ENCODE measurements around the gene PDLIM3. TPM values are rescaled to one million over a fixed set of nuclear protein-coding genes. Genes with fewer than 3 reads are reported as not detected.

The PDLIM3 gene
- total and polyA plus RNA-seq, 2 experiments from 2014 or later, result 10.0 to 29.3 TPM

DNA sequence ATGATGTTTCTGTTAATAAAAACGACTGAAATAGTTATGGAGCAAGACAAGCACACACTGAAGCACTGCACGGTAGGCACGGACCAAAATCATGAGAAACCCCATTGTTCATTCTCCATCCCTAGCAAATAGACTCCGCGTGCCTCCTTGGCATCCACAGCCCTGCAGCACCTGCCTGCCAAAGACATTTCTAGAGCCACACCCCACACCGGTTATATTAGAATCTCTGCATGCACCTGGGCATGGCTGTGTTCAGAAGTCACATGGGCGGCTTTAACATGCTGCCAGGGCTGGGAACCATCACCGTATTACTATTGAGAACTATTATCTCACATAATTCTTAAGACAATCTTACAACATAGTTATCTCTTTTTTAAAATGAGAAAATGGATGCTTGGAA lies 5.9 kb downstream of the PDLIM3 start:
- Histone ChIP-seq H3K4me2 (no peak overlapping the region), H3K4me3 (no peak overlapping the region), H3K36me3 (replicated peaks; ENCODE audit: insufficient read depth, low read depth) (no peaks in the 10 kb centered on the region), H3K79me2 (no peaks in the 10 kb centered on the region), H3K27me3 (peaks cover 8% of the 10 kb centered on the region), H4K20me1 (ENCODE audit: insufficient read depth, poor library complexity, severe bottlenecking) (no peaks in the 10 kb centered on the region), H3K9me2 (replicated peaks; ENCODE audit: insufficient read depth) (no peaks in the 10 kb centered on the region), H2AFZ (no peak overlapping the region), H3K4me1 (ENCODE audit: insufficient read depth) (no peaks in the 10 kb centered on the region), H3K9me3 (ENCODE audit: low read depth) (no peaks in the 10 kb centered on the region), H3K27ac (no peak overlapping the region)
- TF ChIP-seq, protein P1, sequence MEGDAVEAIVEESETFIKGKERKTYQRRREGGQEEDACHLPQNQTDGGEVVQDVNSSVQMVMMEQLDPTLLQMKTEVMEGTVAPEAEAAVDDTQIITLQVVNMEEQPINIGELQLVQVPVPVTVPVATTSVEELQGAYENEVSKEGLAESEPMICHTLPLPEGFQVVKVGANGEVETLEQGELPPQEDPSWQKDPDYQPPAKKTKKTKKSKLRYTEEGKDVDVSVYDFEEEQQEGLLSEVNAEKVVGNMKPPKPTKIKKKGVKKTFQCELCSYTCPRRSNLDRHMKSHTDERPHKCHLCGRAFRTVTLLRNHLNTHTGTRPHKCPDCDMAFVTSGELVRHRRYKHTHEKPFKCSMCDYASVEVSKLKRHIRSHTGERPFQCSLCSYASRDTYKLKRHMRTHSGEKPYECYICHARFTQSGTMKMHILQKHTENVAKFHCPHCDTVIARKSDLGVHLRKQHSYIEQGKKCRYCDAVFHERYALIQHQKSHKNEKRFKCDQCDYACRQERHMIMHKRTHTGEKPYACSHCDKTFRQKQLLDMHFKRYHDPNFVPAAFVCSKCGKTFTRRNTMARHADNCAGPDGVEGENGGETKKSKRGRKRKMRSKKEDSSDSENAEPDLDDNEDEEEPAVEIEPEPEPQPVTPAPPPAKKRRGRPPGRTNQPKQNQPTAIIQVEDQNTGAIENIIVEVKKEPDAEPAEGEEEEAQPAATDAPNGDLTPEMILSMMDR (IDR thresholded peaks at IDR 0.05; ENCODE audit: poor library complexity), result no peak
- TF ChIP-seq EZH2 (IDR thresholded peaks at IDR 0.05; ENCODE audit: borderline replicate concordance) (no peak), EZH2phosphoT487 (IDR thresholded peaks at IDR 0.05; ENCODE audit: low read depth, severe bottlenecking, unreplicated experiment) (no peak)
- 87% methylated on average over 8 of the region's 8 CpGs for WGBS (ENCODE audit: low lambda C conversion rate, missing lambda C conversion rate)
- no peak for DNase-seq (ENCODE audit: low spot score)

DNA sequence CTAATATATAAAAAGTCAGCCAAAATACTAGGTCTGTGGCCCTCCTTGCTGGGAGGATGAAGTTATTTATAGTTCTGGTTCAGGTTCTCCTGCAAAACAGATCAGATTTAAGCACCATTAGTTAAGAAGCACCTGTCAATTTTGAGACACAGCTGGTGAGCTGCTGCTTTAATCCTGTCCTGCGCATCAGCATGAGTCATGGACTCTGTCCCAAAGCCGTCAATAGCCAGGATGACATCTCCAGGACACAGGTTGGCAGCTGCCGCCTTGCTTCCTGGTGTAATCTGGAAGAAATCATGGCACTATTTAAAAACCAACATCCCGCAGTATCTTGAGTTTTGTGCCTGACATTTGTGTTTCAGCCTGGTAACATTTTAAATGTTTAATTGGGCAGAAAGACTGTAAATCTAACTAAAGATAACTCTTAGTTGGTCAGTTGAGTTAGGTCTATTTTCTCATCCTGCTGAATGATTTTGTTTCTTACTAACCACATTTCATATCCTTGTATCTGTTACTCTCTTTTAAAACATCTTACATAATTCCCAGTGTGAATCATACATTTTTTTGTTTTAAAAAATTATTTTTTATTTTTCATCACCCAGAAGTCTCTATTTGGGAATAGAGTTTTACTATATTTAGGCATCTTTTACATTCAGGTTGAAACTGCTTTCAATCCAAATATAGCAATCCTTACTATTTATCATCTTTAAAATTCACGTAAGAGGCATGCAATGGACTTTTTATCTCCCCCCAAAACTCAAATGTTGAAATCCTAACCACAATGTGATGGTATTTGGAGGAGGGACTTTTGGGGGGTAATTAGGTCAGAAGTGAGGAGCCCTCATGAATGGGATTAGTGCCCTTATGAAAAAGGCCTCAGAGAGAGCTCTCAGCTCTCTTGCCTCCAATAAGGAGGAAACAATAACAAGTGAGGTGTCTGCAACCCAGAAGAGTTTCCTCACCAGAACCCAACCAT lies 10.1 kb downstream of the PDLIM3 start:
- no peaks in the 10 kb centered on the region for H3K27me3 ChIP-seq
- no peaks in the 10 kb centered on the region for H3K9me2 ChIP-seq (replicated peaks; ENCODE audit: insufficient read depth)
- no peak for DNase-seq (ENCODE audit: low spot score)
- no peak overlapping the region for H3K4me3 ChIP-seq
- no peak overlapping the region for H2AFZ ChIP-seq
- no peaks in the 10 kb centered on the region for H3K79me2 ChIP-seq
- no peaks in the 10 kb centered on the region for H4K20me1 ChIP-seq (ENCODE audit: insufficient read depth, poor library complexity, severe bottlenecking)
- 84% methylated on average over 5 of the region's 5 CpGs for WGBS (ENCODE audit: low lambda C conversion rate, missing lambda C conversion rate)
- no peak overlapping the region for H3K4me2 ChIP-seq
- H3K9me3 ChIP-seq (ENCODE audit: low read depth), result no peaks in the 10 kb centered on the region
- no peaks in the 10 kb centered on the region for H3K4me1 ChIP-seq (ENCODE audit: insufficient read depth)
- H3K27ac ChIP-seq, result no peak overlapping the region
- TF ChIP-seq, protein P1 (IDR thresholded peaks at IDR 0.05; ENCODE audit: poor library complexity), result no peak
- TF ChIP-seq EZH2 (IDR thresholded peaks at IDR 0.05; ENCODE audit: borderline replicate concordance), result no peak
- no peak for TF ChIP-seq EZH2phosphoT487 (IDR thresholded peaks at IDR 0.05; ENCODE audit: low read depth, severe bottlenecking, unreplicated experiment)
- no peaks in the 10 kb centered on the region for H3K36me3 ChIP-seq (replicated peaks; ENCODE audit: insufficient read depth, low read depth)

DNA sequence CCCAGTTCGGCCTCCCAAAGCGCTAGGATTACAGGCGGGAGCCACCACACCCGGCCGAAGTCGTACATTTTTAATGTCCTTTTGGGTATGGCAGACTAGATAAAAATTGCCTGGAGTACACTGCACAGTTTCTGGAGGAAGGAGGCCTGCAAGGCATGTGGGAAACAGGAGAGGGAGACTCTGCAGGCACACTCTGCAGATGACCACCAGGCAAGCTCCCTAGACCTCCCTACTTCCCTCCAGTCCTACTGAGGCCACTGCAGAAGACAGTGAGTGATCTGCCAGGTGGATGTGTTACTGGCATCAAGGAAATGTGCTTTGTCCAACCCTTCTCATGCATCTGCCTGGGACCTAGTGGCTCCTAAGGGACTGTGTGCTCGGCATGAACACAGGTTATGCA lies 11.4 kb downstream of the PDLIM3 start:
- Histone ChIP-seq H3K4me1 (ENCODE audit: insufficient read depth) (no peaks in the 10 kb centered on the region), H3K27me3 (no peaks in the 10 kb centered on the region), H3K79me2 (no peaks in the 10 kb centered on the region), H3K36me3 (replicated peaks; ENCODE audit: insufficient read depth, low read depth) (no peaks in the 10 kb centered on the region), H3K27ac (no peak overlapping the region), H3K9me3 (ENCODE audit: low read depth) (no peaks in the 10 kb centered on the region), H2AFZ (no peak overlapping the region), H4K20me1 (ENCODE audit: insufficient read depth, poor library complexity, severe bottlenecking) (no peaks in the 10 kb centered on the region), H3K4me2 (no peak overlapping the region), H3K9me2 (replicated peaks; ENCODE audit: insufficient read depth) (no peaks in the 10 kb centered on the region), H3K4me3 (no peak overlapping the region)
- no peak for DNase-seq (ENCODE audit: low spot score)
- TF ChIP-seq EZH2 (IDR thresholded peaks at IDR 0.05; ENCODE audit: borderline replicate concordance) (no peak), EZH2phosphoT487 (IDR thresholded peaks at IDR 0.05; ENCODE audit: low read depth, severe bottlenecking, unreplicated experiment) (no peak)
- TF ChIP-seq, protein P1 (IDR thresholded peaks at IDR 0.05; ENCODE audit: poor library complexity), result no peak
- WGBS (ENCODE audit: low lambda C conversion rate, missing lambda C conversion rate), result 79% methylated on average over 7 of the region's 7 CpGs

Measured in hepatocyte (in vitro differentiated cells).